Colon (tissue), 2 donors: ENCODE measurements around the gene TCEAL5.
"Not testable (repeated sequence)": the region's sequence is repeated elsewhere in the genome, so short reads cannot be mapped to it uniquely, and the experiment has no call there.

Source experiments
- FAIRE-seq: peaks from 2 replicates; lab custom pipeline; 2012; peaks lifted over from hg19 to GRCh38; lab: Jason Lieb, UNC
- donor health status: control.
- donor health status: control.

The TCEAL5 gene

GRCh38 chrX:103276581-103277002, at the start of gene TCEAL5:
TCEAL5 (minus strand) TSS chrX:103276750; CDS start chrX:103274563, 2,187 bp downstream.
- no peak for FAIRE-seq

- no peak for FAIRE-seq
Measured at GRCh38 chrX:103311399-103311780, 34.8 kb upstream of the TCEAL5 start.

- FAIRE-seq: no peak
Measured at GRCh38 chrX:103310555-103311398, 34.2 kb upstream of the TCEAL5 start, which contains the start of gene BEX2. BEX2 (minus strand) TSS chrX:103310990; CDS start chrX:103309976, 1,014 bp downstream.

- FAIRE-seq: no peak
Measured at GRCh38 chrX:103309860-103310554, 33.5 kb upstream of the TCEAL5 start.

- FAIRE-seq: not testable (repeated sequence)
Measured at GRCh38 chrX:103305666-103306065, 29.1 kb upstream of the TCEAL5 start.

GRCh38 chrX:103304705-103305104, 28.2 kb upstream of the TCEAL5 start:
- FAIRE-seq: peak; percentile 78

GRCh38 chrX:103293118-103293517, 16.6 kb upstream of the TCEAL5 start:
- no peak for FAIRE-seq

GRCh38 chrX:103279624-103280023, 3.1 kb upstream of the TCEAL5 start:
- peak; percentile 5 for FAIRE-seq

- no peak for FAIRE-seq
Measured at GRCh38 chrX:103275947-103276567, 493 bp downstream of the TCEAL5 start.

GRCh38 chrX:103274284-103274683, 2.3 kb downstream of the TCEAL5 start:
- FAIRE-seq: no peak

GRCh38 chrX:103258275-103258674, 18.3 kb downstream of the TCEAL5 start:
- FAIRE-seq: peak; percentile 5

GRCh38 chrX:103256651-103257050, 19.9 kb downstream of the TCEAL5 start:
- no peak for FAIRE-seq

GRCh38 chrX:103254921-103255493, 21.5 kb downstream of the TCEAL5 start, which contains the start of gene TCEAL8:
TCEAL8 (minus strand) TSS chrX:103255155; CDS start chrX:103253979, 1,176 bp downstream.
- FAIRE-seq: no peak

- FAIRE-seq: no peak
Measured at GRCh38 chrX:103254171-103254824, 22.3 kb downstream of the TCEAL5 start.

GRCh38 chrX:103253608-103254007, 22.9 kb downstream of the TCEAL5 start:
- FAIRE-seq: no peak

- no peak for FAIRE-seq
Measured at GRCh38 chrX:103250977-103251376, 25.6 kb downstream of the TCEAL5 start.

- FAIRE-seq: no peak
Measured at GRCh38 chrX:103249805-103250204, 26.7 kb downstream of the TCEAL5 start.

GRCh38 chrX:103248553-103248952, 28.0 kb downstream of the TCEAL5 start:
- peak; percentile 80 for FAIRE-seq

- no peak for FAIRE-seq
Measured at GRCh38 chrX:103240155-103240554, 36.4 kb downstream of the TCEAL5 start.

- no peak for FAIRE-seq
Measured at GRCh38 chrX:103236296-103236695, 40.3 kb downstream of the TCEAL5 start.

- FAIRE-seq: not testable (repeated sequence)
Measured at GRCh38 chrX:103235608-103236007, 40.9 kb downstream of the TCEAL5 start.

- FAIRE-seq: peak; percentile 91
Measured at GRCh38 chrX:103234869-103235268, 41.7 kb downstream of the TCEAL5 start.
